ENCODE measurements around the gene FAM163A. TPM values are rescaled to one million over a fixed set of nuclear protein-coding genes. Genes with fewer than 3 reads are reported as not detected.

FAM163A gene
- total RNA-seq, 1 experiment from 2014 or later: not detected

DNA sequence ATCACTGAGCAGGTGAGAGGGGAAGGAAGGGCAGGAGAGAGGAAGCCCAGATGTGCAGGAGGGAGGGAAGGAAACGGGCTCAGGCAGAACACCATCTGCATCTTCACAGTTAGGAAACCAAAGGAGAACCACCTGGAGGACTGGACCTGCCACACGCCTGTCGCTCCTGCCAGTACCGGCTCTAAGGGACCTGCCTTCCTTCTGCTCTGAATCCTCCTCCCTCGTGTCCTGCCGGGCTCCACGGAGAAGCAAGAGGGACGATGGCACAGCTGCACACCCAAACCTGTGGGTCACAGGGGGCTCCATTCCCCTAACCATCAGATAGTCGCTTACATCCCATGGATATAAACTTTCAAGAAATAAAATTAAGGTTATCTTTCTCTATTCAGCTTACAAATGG lies 78.4 kb downstream of the FAM163A start:
- DNase-seq (ENCODE audit: low read depth, low spot score) (no peak), ATAC-seq (no peak)
- BruUV-seq (replicated peaks): no TSS peak
- no peaks in the 10 kb centered on the region for H4K20me1 ChIP-seq (ENCODE audit: insufficient read depth)
- H3K4me3 ChIP-seq (replicated peaks in 1 of 2; ENCODE audit: low read depth in 1 of 2, low read length in 2 of 2): no peak overlapping the region
- H3K27me3 ChIP-seq (ENCODE audit: insufficient read depth, low read length): no peaks in the 10 kb centered on the region
- TF ChIP-seq, protein P1, sequence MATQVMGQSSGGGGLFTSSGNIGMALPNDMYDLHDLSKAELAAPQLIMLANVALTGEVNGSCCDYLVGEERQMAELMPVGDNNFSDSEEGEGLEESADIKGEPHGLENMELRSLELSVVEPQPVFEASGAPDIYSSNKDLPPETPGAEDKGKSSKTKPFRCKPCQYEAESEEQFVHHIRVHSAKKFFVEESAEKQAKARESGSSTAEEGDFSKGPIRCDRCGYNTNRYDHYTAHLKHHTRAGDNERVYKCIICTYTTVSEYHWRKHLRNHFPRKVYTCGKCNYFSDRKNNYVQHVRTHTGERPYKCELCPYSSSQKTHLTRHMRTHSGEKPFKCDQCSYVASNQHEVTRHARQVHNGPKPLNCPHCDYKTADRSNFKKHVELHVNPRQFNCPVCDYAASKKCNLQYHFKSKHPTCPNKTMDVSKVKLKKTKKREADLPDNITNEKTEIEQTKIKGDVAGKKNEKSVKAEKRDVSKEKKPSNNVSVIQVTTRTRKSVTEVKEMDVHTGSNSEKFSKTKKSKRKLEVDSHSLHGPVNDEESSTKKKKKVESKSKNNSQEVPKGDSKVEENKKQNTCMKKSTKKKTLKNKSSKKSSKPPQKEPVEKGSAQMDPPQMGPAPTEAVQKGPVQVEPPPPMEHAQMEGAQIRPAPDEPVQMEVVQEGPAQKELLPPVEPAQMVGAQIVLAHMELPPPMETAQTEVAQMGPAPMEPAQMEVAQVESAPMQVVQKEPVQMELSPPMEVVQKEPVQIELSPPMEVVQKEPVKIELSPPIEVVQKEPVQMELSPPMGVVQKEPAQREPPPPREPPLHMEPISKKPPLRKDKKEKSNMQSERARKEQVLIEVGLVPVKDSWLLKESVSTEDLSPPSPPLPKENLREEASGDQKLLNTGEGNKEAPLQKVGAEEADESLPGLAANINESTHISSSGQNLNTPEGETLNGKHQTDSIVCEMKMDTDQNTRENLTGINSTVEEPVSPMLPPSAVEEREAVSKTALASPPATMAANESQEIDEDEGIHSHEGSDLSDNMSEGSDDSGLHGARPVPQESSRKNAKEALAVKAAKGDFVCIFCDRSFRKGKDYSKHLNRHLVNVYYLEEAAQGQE (IDR thresholded peaks at IDR 0.05; ENCODE audit: low read depth): no peak
- TF ChIP-seq CEBPB (IDR thresholded peaks at IDR 0.05; ENCODE audit: low read depth) (no peak), YY1 (IDR thresholded peaks at IDR 0.05; ENCODE audit: extremely low read depth, insufficient replicate concordance, low read depth, low read length) (no peak), SIN3A (IDR thresholded peaks at IDR 0.05; ENCODE audit: low read depth) (no peak), EZH2phosphoT487 (IDR thresholded peaks at IDR 0.05; ENCODE audit: borderline replicate concordance) (no peak), EZH2 (IDR thresholded peaks at IDR 0.05) (no peak), POLR2AphosphoS5 (IDR thresholded peaks at IDR 0.05; ENCODE audit: low read depth, low read length) (no peak), ZNF274 (IDR thresholded peaks at IDR 0.05; ENCODE audit: low read depth, low read length) (no peak), SP1 (IDR thresholded peaks at IDR 0.05; ENCODE audit: low read depth) (no peak), ELF1 (IDR thresholded peaks at IDR 0.05; ENCODE audit: borderline replicate concordance, low read depth) (no peak), EGR1 (IDR thresholded peaks at IDR 0.05; ENCODE audit: low read depth) (no peak), FOSL1 (IDR thresholded peaks at IDR 0.05; ENCODE audit: low read depth) (no peak), POLR2A (IDR thresholded peaks at IDR 0.05; ENCODE audit: borderline replicate concordance, extremely low read depth, insufficient read depth, insufficient read length) (no peak), RAD21 (IDR thresholded peaks at IDR 0.05; ENCODE audit: low read depth) (no peak), TCF7L2 (IDR thresholded peaks at IDR 0.05; ENCODE audit: borderline replicate concordance, extremely low read depth, insufficient read depth, insufficient read length) (no peak)
- TF ChIP-seq, protein P2, sequence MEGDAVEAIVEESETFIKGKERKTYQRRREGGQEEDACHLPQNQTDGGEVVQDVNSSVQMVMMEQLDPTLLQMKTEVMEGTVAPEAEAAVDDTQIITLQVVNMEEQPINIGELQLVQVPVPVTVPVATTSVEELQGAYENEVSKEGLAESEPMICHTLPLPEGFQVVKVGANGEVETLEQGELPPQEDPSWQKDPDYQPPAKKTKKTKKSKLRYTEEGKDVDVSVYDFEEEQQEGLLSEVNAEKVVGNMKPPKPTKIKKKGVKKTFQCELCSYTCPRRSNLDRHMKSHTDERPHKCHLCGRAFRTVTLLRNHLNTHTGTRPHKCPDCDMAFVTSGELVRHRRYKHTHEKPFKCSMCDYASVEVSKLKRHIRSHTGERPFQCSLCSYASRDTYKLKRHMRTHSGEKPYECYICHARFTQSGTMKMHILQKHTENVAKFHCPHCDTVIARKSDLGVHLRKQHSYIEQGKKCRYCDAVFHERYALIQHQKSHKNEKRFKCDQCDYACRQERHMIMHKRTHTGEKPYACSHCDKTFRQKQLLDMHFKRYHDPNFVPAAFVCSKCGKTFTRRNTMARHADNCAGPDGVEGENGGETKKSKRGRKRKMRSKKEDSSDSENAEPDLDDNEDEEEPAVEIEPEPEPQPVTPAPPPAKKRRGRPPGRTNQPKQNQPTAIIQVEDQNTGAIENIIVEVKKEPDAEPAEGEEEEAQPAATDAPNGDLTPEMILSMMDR (IDR thresholded peaks at IDR 0.05 in 2 of 3, conservative IDR thresholded peaks at IDR 0.05 in 1 of 3; ENCODE audit: borderline replicate concordance in 1 of 3, insufficient read depth in 1 of 3, low read depth in 2 of 3, low read length in 2 of 3): no peak
- TF ChIP-seq, protein P3, sequence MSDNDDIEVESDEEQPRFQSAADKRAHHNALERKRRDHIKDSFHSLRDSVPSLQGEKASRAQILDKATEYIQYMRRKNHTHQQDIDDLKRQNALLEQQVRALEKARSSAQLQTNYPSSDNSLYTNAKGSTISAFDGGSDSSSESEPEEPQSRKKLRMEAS (IDR thresholded peaks at IDR 0.05): no peak
- TF ChIP-seq, protein P4, sequence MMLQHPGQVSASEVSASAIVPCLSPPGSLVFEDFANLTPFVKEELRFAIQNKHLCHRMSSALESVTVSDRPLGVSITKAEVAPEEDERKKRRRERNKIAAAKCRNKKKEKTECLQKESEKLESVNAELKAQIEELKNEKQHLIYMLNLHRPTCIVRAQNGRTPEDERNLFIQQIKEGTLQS (IDR thresholded peaks at IDR 0.05): no peak
- TF ChIP-seq, protein P5, sequence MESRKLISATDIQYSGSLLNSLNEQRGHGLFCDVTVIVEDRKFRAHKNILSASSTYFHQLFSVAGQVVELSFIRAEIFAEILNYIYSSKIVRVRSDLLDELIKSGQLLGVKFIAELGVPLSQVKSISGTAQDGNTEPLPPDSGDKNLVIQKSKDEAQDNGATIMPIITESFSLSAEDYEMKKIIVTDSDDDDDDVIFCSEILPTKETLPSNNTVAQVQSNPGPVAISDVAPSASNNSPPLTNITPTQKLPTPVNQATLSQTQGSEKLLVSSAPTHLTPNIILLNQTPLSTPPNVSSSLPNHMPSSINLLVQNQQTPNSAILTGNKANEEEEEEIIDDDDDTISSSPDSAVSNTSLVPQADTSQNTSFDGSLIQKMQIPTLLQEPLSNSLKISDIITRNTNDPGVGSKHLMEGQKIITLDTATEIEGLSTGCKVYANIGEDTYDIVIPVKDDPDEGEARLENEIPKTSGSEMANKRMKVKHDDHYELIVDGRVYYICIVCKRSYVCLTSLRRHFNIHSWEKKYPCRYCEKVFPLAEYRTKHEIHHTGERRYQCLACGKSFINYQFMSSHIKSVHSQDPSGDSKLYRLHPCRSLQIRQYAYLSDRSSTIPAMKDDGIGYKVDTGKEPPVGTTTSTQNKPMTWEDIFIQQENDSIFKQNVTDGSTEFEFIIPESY (IDR thresholded peaks at IDR 0.05; ENCODE audit: extremely low read depth, insufficient replicate concordance, low read length): no peak
- H3K9ac ChIP-seq (ENCODE audit: low read length): no peak overlapping the region
- no peak overlapping the region for H3K4me2 ChIP-seq (ENCODE audit: low read length)
- ChIA-PET RAD21 (ENCODE audit: low non-redundant PET in 1 of 2, low total read pairs in 2 of 2, uncharacterized antibody in 2 of 2, unreplicated experiment in 2 of 2) (no interaction called here), POLR2A (no interaction called here), CTCF (interaction anchor here (1.9 kb wide), 1 partner anchor 12 kb away, joined by 9 read pairs; no protein-coding TSS in a partner anchor)
- no peak overlapping the region for H2AFZ ChIP-seq (ENCODE audit: low read depth, low read length, poor library complexity, severe bottlenecking)
- no peaks in the 10 kb centered on the region for H3K79me2 ChIP-seq (ENCODE audit: insufficient read depth, low read length)
- no peaks in the 10 kb centered on the region for H3K9me2 ChIP-seq (ENCODE audit: insufficient read depth)
- H3K4me1 ChIP-seq (ENCODE audit: control insufficient read depth in 1 of 2, insufficient read depth in 2 of 2, low read length in 2 of 2): no peaks in the 10 kb centered on the region
- H3K36me3 ChIP-seq (ENCODE audit: control insufficient read depth in 1 of 2, insufficient read depth in 2 of 2, low read length in 2 of 2): no peaks in the 10 kb centered on the region
- intact Hi-C loops (cut with micrococcal nuclease): no loop called here
- H3K27ac ChIP-seq (ENCODE audit: low read depth, low read length): no peak overlapping the region
- H3K9me3 ChIP-seq (ENCODE audit: control insufficient read depth in 1 of 2, insufficient read depth in 1 of 2, low read depth in 1 of 2, low read length in 2 of 2): no peaks in the 10 kb centered on the region
